ENCODE data around the gene RAB5B.
A peak's percentile ranks its signal among the peaks of the same experiment; 100 is the strongest.

RAB5B gene

GRCh38 chr12:55973599-55974307 is at the start of gene RAB5B:
Gene RAB5B, plus strand, starts transcription at chr12:55974078. Its CDS starts 12,883 bp downstream, at chr12:55986961.
- DNase-seq, result peak; percentile 100

GRCh38 chr12:55925371-55925770 is 48.5 kb upstream of the RAB5B start:
- DNase-seq, result no peak

GRCh38 chr12:55925870-55926737 is 47.8 kb upstream of the RAB5B start:
- no peak for DNase-seq

- peak; percentile 98 for DNase-seq
Measured at GRCh38 chr12:55926738-55927587, 46.9 kb upstream of the RAB5B start.

GRCh38 chr12:55927588-55928502 is 46.0 kb upstream of the RAB5B start, which contains the start of gene PYM1:
Gene PYM1, minus strand, starts transcription at chr12:55927894. Its CDS starts 133 bp downstream, at chr12:55927761.
- peak; percentile 97 for DNase-seq

- no peak for DNase-seq
Measured at GRCh38 chr12:55929306-55929791, 44.5 kb upstream of the RAB5B start.

- DNase-seq, result peak; percentile 71
Measured at GRCh38 chr12:55930771-55931316, 43.0 kb upstream of the RAB5B start, which contains the start of gene DGKA. Gene DGKA, plus strand, starts transcription at chr12:55931162. Its CDS starts 5,342 bp downstream, at chr12:55936504.

- DNase-seq, result no peak
Measured at GRCh38 chr12:55931317-55931779, 42.5 kb upstream of the RAB5B start.

GRCh38 chr12:55931780-55932550 is 41.9 kb upstream of the RAB5B start:
- DNase-seq, result peak; percentile 83

- DNase-seq, result no peak
Measured at GRCh38 chr12:55932551-55932910, 41.3 kb upstream of the RAB5B start.

GRCh38 chr12:55933169-55933798 is 40.6 kb upstream of the RAB5B start:
- peak; percentile 97 for DNase-seq

GRCh38 chr12:55933799-55934742 is 39.8 kb upstream of the RAB5B start:
- DNase-seq, result no peak

GRCh38 chr12:55934773-55935172 is 39.1 kb upstream of the RAB5B start:
- no peak for DNase-seq

- no peak for DNase-seq
Measured at GRCh38 chr12:55935738-55936151, 38.1 kb upstream of the RAB5B start.

GRCh38 chr12:55937981-55938380 is 35.9 kb upstream of the RAB5B start:
- no peak for DNase-seq

- DNase-seq, result no peak
Measured at GRCh38 chr12:55938826-55939501, 34.9 kb upstream of the RAB5B start.

GRCh38 chr12:55940065-55940732 is 33.7 kb upstream of the RAB5B start:
- DNase-seq, result peak; percentile 96
